Measurements from ENCODE around the gene STK11IP.

Gene STK11IP

DNA sequence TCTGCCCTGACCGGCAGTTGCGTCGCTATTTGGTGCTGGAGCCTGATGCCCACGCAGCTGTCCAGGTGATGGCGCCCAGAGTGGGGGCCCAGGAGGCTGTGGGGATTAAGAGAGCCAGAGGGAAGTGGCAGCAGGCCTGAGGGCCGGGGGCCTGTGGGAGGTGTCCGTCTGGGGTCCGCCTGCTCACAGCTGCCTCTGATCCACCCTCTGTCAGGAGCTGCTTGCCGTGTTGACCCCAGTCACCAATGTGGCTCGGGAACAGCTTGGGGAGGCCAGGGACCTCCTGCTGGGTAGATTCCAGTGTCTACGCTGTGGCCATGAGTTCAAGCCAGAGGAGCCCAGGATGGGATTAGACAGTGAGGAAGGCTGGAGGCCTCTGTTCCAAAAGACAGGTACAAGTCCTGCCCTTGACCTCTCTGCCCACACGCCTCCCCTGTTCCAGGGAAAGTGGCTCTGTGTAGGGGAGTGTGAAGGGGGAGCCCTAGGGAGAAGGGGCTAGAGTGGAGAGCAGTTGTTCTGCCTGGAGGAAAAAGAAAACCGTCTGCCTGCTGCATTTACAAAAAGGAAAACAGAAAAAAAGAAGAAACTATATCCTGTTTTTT, 11.6 kb downstream of the STK11IP start:
- ATAC-seq (ENCODE audit: low read depth) (no peak), DNase-seq (ENCODE audit: low spot score) (no peak)
- TF ChIP-seq, protein P1, sequence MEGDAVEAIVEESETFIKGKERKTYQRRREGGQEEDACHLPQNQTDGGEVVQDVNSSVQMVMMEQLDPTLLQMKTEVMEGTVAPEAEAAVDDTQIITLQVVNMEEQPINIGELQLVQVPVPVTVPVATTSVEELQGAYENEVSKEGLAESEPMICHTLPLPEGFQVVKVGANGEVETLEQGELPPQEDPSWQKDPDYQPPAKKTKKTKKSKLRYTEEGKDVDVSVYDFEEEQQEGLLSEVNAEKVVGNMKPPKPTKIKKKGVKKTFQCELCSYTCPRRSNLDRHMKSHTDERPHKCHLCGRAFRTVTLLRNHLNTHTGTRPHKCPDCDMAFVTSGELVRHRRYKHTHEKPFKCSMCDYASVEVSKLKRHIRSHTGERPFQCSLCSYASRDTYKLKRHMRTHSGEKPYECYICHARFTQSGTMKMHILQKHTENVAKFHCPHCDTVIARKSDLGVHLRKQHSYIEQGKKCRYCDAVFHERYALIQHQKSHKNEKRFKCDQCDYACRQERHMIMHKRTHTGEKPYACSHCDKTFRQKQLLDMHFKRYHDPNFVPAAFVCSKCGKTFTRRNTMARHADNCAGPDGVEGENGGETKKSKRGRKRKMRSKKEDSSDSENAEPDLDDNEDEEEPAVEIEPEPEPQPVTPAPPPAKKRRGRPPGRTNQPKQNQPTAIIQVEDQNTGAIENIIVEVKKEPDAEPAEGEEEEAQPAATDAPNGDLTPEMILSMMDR (IDR thresholded peaks at IDR 0.05; ENCODE audit: poor library complexity, severe bottlenecking), result no peak
- Histone ChIP-seq H3K27me3 (ENCODE audit: insufficient read depth, poor library complexity, severe bottlenecking) (no peaks in the 10 kb centered on the region), H3K4me1 (ENCODE audit: insufficient read depth, poor library complexity, severe bottlenecking) (no peaks in the 10 kb centered on the region), H3K9me3 (ENCODE audit: severe bottlenecking) (no peaks in the 10 kb centered on the region), H3K4me3 (ENCODE audit: severe bottlenecking) (no peak overlapping the region), H3K36me3 (ENCODE audit: low read depth) (peaks cover 14% of the 10 kb centered on the region), H3K27ac (ENCODE audit: poor library complexity, severe bottlenecking) (no peak overlapping the region)

DNA sequence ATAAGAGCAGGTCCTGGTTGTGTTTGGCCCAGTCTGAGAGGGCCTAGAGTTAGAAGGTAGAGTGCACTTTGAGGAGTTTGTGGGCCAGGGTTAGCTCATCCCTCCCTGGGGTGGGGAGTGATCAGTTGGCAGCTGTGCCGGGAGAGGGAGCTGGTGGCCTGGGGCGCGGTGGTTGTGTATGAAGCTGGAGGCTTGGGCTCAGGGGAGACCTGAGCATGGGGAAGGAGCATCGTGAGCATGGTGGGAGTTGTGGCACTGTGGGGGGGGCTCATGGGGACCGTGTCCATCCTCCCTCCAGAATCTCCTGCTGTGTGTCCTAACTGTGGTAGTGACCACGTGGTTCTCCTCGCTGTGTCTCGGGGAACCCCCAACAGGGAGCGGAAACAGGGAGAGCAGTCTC, 13.6 kb downstream of the STK11IP start:
- Histone ChIP-seq H3K4me1 (ENCODE audit: insufficient read depth, poor library complexity, severe bottlenecking) (no peaks in the 10 kb centered on the region), H3K4me3 (ENCODE audit: severe bottlenecking) (no peak overlapping the region), H3K36me3 (ENCODE audit: low read depth) (peaks cover 8% of the 10 kb centered on the region), H3K27me3 (ENCODE audit: insufficient read depth, poor library complexity, severe bottlenecking) (no peaks in the 10 kb centered on the region), H3K9me3 (ENCODE audit: severe bottlenecking) (no peaks in the 10 kb centered on the region), H3K27ac (ENCODE audit: poor library complexity, severe bottlenecking) (no peak overlapping the region)
- no peak for DNase-seq (ENCODE audit: low spot score)
- no peak for ATAC-seq (ENCODE audit: low read depth)
- TF ChIP-seq, protein P1 (IDR thresholded peaks at IDR 0.05; ENCODE audit: poor library complexity, severe bottlenecking), result no peak

DNA sequence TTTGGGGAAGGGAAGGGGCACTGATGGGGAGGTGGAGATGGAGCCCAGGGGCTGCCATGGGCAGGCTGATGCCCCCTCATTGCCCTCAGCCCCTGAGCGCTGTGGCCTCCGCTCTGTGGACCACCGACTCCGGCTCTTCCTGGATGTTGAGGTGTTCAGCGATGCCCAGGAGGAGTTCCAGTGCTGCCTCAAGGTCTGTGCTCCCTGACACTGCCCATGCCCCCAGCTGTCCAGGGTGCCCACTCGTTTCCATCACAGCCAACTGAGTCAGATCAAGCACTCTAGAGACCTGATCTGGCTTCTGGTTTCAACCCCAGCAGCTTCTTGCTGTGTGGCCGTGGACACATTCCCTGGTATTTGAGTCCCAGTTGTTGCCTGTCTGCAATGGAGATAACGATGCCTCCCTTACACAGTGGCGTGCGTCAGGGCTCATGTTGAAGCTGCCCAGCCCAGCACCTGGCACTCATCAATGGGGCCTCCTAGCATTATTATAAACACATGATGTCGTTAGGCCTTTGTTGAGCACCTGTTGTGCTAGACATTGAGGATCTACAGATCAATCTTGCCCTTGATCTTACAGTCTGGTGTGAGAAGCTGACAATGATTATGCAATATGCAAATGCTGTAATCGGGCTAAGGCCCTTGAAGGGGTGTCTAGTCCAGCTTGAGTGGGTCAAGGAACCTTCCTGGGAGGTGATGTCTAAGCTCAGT, 14.4 kb downstream of the STK11IP start:
- H3K9me3 ChIP-seq (ENCODE audit: severe bottlenecking), result no peaks in the 10 kb centered on the region
- H3K27ac ChIP-seq (ENCODE audit: poor library complexity, severe bottlenecking), result no peak overlapping the region
- no peak for DNase-seq (ENCODE audit: low spot score)
- no peak for ATAC-seq (ENCODE audit: low read depth)
- no peaks in the 10 kb centered on the region for H3K4me1 ChIP-seq (ENCODE audit: insufficient read depth, poor library complexity, severe bottlenecking)
- H3K27me3 ChIP-seq (ENCODE audit: insufficient read depth, poor library complexity, severe bottlenecking), result no peaks in the 10 kb centered on the region
- H3K36me3 ChIP-seq (ENCODE audit: low read depth), result peaks cover 7% of the 10 kb centered on the region
- no peak overlapping the region for H3K4me3 ChIP-seq (ENCODE audit: severe bottlenecking)
- TF ChIP-seq, protein P1 (IDR thresholded peaks at IDR 0.05; ENCODE audit: poor library complexity, severe bottlenecking), result no peak

DNA sequence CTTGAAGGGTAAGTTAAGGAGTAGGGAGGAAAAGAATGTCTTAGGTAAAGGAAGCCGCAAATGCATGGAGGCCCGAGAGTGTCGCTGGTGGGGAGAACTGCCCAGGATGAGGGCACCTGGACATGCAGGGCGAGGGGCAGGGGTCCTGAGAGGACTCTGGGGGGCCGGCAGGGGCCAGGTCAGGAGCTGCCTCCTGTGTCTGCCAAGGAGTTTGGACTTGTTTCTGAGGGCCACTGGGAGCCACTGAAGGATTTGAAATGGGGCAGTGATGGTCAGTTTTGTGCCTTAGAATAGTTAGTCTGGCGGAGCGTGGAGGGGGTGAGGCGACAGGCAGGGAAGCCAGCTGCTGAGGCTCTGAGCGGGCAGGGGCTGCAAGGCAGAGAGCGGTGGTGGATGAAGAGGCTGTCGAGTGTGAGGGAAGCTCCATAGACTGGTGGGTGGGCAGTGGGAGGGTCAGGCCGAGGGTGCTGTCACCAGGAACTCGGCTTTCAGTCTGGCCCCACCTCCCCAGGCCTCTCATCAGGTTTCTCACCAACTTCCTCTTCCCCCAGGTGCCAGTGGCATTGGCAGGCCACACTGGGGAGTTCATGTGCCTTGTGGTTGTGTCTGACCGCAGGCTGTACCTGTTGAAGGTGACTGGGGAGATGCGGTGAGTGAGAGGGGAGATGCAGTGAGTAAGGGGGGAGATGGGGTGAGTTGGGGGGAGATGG, 15.1 kb downstream of the STK11IP start:
- ATAC-seq (ENCODE audit: low read depth) (no peak), DNase-seq (ENCODE audit: low spot score) (no peak)
- Histone ChIP-seq H3K27ac (ENCODE audit: poor library complexity, severe bottlenecking) (no peak overlapping the region), H3K27me3 (ENCODE audit: insufficient read depth, poor library complexity, severe bottlenecking) (no peaks in the 10 kb centered on the region), H3K9me3 (ENCODE audit: severe bottlenecking) (no peaks in the 10 kb centered on the region), H3K36me3 (ENCODE audit: low read depth) (peaks cover 5% of the 10 kb centered on the region), H3K4me1 (ENCODE audit: insufficient read depth, poor library complexity, severe bottlenecking) (no peaks in the 10 kb centered on the region), H3K4me3 (ENCODE audit: severe bottlenecking) (no peak overlapping the region)
- TF ChIP-seq, protein P1 (IDR thresholded peaks at IDR 0.05; ENCODE audit: poor library complexity, severe bottlenecking), result no peak
